Inflammatory macrophage treated with lipopolysaccharide for 1 hour (primary cell): ENCODE data around the gene CHN2.
"Not testable (repeated sequence)": the region's sequence is repeated elsewhere in the genome, so short reads cannot be mapped to it uniquely, and the experiment has no call there.

Experiments used
- DNase-seq, 2 donors: peaks; one replicate each; pipeline ENCODE4 v3.0.0-alpha.2; 2020 to 2022

The CHN2 gene

GRCh38 chr7:29190349-29191045, 4.1 kb upstream of the CHN2 start:
- no peak for DNase-seq

- no peak for DNase-seq
Measured at GRCh38 chr7:29192323-29192722, 2.3 kb upstream of the CHN2 start.

DNA sequence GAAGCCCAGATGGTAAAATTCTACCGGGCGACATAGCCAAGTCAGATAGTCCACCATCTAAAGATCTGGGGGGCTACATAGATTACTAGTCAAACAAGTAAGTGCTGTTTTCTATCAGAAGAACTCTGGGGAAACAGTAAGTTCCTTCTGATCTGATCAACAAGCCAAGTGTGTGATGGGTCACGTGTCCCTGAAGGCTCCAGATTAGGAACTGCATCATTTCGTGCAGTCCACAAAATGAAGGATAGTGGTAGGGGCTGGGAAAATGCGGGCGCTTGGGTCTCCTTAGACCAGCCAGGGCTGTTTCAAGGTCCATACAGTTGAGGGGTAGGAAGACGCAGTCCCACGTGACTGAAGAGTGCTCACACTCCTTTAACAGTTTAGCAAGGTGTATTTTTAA, 1.8 kb upstream of the CHN2 start:
- no peak for DNase-seq

GRCh38 chr7:29193316-29194205, 1.0 kb upstream of the CHN2 start:
- no peak for DNase-seq

DNA sequence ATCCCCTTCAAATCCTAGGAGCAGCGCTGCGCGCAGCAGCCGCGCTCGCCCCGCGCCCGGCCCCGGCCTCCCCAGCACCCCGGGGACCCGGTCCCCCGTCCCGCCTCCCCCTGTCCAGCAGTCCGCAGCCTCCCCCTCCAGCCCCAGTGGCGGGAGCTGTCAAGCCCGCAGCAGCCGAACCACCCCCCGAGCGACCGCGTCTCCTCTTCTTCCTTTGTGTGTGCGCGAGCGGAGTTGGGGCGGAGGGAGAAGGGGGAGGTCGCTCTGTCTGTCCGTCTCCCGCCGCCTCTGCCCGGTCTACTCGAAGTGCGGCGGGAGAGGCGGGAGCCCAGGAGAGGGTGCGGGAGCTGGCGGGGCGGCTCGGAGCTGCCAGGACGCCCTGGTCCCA, 375 bp upstream of the CHN2 start:
- DNase-seq = no peak

- no peak for DNase-seq
Measured at GRCh38 chr7:29196191-29196590, 1.6 kb downstream of the CHN2 start.

DNA sequence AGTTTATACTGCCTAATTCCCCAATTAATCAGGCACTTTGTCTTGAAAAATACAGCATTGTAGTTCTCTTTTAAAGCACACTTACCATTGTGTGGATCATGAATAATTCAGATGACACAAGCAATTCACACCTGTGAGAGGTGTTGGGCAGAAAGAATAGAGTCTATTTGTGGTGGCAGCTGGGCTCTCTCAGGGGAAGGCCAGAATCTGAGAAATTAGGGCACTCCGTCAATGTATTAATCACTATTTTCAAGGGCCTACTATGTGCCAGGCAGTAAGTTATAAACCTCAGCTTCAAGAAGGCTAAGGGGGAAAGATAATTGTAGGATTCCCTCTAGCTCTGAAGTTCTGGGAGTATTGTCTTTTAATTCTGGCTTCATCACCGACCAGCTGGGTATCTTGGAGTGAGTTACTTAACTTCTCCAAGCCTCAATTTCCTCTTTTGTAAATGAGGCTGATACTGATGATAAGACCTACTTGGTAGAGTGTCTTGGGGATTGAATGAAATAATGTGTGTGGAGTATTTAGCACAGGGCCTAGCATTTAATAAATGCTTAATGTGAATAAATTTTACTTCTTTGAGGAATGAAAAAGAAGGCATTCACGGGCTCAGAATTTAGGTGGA, 2.5 kb downstream of the CHN2 start:
- DNase-seq = peak in 1 of 2 donors; percentile 21

DNA sequence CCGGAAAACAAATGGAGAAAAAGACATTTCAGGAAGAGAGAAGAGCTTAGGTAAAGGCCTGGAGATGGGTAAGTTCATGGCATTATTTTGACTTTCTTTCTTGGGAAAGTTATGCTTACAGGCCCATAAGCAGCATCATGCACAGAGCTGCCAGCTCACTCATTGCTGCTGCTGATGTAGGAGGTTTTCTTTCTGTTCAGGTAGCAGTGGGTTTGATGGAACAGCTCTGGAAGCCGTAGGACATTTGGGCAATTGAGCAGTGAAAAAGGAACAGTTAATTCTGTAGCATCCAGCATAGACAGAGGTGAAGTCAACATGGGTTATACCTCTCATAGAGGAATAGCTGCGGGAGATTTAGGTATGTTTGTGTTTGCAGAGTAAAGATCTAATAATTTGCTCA, 3.3 kb downstream of the CHN2 start:
- no peak for DNase-seq

- DNase-seq = no peak
Measured at GRCh38 chr7:29199776-29200175, 5.2 kb downstream of the CHN2 start.

GRCh38 chr7:29202651-29203069, 8.1 kb downstream of the CHN2 start:
- peak; percentile 89 to 95 for DNase-seq

DNA sequence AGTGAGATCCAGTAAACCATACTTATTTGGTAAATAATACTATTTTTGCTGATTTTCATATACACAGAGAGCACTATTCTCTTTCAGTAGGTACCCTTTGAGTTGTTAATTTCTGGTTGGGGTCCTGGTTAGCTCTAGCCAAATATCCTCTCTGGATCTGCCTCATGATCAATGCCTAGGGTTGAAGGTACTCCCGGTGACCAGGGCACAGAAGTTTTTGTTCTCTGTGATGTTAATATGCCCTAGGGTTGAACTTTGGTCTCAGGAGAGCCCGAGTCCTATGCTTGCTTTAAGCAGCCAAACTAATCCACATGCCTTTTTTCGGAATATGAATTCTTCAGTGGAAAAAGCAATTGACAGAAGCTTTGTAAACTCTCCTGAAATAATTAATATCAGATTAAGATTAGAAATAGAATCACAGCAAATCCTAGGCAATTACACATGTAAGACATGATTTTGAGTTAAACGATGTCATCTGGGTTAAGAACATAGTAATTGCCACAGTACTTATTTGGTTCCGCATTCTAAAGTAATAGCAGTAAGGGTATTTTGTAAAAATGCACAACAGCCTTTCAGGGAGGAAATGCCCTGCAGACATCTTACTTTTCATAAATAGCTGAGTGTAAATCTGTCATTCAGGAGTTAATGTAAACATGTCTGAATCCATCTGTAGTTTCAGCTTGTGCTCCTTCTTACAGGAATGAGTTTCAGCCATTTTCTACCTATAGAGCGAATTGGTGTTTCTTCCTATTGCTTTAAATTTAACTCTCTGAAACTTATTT, 10.1 kb downstream of the CHN2 start:
- peak in 1 of 2 donors; percentile 12 for DNase-seq

GRCh38 chr7:29207162-29207801, 12.7 kb downstream of the CHN2 start:
- peak in 1 of 2 donors; percentile 29 for DNase-seq

GRCh38 chr7:29208410-29209250, 14.1 kb downstream of the CHN2 start:
- DNase-seq = no peak

GRCh38 chr7:29209745-29210144, 15.2 kb downstream of the CHN2 start:
- no peak for DNase-seq

DNA sequence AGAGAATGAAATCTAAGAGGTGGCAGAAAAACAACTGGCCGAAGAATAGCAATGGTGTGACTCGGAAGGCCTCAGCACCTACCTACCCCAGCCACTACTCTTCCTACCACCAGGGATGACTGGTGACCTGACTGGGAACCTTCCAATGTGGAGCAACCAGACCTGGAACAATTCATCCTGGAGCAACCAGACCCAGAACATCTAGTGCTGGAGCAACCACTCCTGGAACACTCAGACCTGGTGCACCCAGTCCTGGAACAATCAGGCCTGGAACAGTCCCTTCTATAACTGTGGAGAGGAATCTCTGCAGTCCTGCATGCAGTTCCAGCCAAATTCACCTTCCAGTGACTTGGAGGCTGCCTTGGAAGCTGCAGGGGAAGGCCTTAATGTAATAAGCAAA, 18.2 kb downstream of the CHN2 start:
- DNase-seq = not testable (repeated sequence)

- no peak for DNase-seq
Measured at GRCh38 chr7:29214056-29214455, 19.5 kb downstream of the CHN2 start.

DNA sequence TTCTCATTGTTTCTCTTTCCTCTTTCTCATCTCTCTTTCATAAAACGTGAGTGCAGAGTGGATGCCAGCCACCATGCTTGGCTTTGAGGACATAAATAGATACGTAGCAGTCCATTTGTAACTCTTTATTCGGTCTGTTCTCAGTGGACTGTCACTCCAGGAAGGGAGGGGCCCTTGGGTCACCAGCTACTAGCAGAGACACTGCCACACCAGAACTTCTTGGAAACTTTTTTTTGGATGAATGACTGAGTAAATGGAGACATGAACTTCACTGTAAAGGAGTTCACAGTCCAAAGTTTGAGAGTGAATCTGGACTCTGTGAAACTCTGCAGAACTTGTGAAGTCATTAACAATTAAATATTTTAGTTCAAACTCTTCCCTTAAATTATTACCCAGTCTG, 20.2 kb downstream of the CHN2 start:
- DNase-seq = no peak

DNA sequence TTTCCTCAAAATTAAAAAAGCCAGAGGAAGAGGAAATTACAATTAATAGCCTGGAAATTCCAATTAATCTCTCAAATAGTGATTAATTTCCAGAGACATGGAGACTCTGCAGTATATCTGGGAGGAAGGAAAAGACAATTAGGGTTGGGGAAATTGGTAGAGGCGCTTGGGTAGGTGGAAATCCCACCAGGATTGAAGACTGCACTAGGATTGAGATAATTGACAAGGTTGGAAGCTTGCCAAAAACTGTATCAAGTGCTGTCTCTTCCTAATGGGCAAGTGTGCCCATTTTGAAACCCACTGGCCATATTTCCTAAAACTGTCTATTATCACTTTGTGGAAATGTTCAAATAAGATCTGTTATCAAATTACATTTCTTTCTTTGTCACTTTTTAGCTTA, 21.6 kb downstream of the CHN2 start:
- no peak for DNase-seq

DNA sequence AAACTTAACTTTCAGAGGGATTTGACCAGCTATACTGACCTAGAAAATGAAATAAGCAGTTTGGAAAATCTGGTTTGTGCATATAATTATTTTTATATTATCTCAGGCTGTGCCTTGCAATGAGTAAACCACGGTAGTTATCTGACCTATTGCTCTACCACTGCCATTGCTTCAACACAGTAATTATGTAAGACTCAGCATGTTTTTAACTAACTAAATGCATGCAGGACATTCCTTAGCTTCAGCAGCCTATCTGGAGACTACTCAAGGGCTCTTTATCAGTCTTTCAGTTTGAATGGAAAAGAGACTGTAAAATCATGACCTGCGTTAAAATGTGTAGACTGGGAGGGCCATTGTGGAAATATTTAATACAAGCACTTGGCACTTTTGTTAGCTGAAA, 22.5 kb downstream of the CHN2 start:
- no peak for DNase-seq

DNA sequence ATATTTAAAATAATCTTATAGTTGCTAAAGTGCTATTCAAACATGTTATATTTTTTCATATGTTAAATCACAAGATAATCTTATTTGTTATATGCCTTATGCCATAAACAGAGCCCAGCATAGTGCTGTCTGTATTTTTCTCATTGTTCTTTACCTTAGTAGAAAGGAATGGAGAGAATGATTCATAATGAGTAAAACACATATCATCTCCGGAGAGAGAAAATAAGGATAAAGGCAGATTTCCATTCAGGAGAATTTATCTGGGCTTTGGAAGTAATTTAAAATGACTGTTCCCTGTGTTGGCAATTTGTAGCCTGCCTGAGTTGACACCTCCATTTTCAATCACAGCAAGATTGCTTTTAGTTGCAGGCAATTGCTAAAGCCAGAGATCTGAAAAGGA, 30.2 kb downstream of the CHN2 start:
- no peak for DNase-seq

- DNase-seq = no peak
Measured at GRCh38 chr7:29228289-29229011, 33.9 kb downstream of the CHN2 start.
